ENCODE measurements around the gene CNTNAP2.

CNTNAP2 gene

DNA sequence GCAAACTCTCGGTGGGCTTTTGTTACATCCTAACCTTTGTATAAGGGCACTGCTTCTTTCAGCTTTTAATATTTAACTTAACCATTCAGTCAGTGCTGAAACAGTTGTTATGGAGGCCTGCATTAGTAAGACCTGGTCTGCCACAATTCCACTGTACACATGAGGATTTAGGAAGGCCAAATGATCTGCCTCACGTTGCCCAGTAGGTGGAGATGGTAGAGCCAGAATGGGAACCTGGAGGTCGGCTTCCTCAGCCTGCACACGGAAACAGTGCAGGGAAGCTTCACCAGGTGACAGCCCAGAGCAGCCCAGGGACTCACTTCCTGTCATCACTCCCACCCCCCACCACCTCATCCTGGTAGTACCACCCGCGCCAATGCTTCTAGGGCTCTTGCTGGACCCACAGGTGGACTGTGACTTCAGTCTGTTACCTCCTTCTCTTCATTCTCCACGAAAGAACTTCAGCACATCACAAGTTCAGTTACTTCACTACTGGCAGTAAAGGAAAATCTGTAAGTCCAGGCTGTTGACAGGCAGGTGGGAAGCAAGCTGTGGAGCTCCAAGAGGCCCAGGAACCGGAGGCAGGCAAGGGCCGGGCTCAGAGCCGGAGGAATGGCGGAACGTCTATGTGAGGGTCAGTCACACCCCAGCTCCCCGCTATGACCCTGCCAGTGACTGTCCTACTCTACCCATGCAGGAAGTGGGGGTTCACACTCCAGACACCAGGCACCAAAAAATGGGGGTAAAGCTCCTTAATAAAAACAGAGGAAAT, 1993.7 kb downstream of the CNTNAP2 start:
- TF ChIP-seq, protein P1, sequence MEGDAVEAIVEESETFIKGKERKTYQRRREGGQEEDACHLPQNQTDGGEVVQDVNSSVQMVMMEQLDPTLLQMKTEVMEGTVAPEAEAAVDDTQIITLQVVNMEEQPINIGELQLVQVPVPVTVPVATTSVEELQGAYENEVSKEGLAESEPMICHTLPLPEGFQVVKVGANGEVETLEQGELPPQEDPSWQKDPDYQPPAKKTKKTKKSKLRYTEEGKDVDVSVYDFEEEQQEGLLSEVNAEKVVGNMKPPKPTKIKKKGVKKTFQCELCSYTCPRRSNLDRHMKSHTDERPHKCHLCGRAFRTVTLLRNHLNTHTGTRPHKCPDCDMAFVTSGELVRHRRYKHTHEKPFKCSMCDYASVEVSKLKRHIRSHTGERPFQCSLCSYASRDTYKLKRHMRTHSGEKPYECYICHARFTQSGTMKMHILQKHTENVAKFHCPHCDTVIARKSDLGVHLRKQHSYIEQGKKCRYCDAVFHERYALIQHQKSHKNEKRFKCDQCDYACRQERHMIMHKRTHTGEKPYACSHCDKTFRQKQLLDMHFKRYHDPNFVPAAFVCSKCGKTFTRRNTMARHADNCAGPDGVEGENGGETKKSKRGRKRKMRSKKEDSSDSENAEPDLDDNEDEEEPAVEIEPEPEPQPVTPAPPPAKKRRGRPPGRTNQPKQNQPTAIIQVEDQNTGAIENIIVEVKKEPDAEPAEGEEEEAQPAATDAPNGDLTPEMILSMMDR (IDR thresholded peaks at IDR 0.05; ENCODE audit: insufficient read depth, low read length, poor library complexity, severe bottlenecking) = no peak
- TF ChIP-seq EZH2phosphoT487 (conservative IDR thresholded peaks at IDR 0.05; ENCODE audit: low read length) = no peak
- Histone ChIP-seq H3K36me3 (ENCODE audit: low read length) (no peaks in the 10 kb centered on the region), H2AFZ (ENCODE audit: low read depth, low read length, severe bottlenecking) (no peak overlapping the region)

DNA sequence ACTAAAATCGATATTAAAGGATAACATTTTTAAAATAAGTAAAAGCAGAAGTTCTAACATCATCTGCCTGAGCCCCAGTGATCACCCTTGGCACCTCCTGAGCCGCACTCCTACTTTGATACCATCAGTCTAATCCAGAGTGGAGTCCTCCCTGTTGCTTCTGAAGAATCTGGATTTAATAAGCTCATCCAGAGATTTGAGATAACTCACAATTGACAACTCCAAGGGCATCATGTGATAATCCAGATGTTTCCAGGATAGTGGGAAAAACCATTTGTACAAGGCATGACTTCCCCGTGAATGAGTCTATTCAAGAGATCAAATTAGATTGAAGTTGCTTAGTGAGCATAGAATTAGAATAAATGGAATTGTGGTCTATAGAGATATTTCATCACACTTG, 1998.2 kb downstream of the CNTNAP2 start:
- no peaks in the 10 kb centered on the region for H3K9me3 ChIP-seq (ENCODE audit: insufficient read depth, low read length)
- no peaks in the 10 kb centered on the region for H4K20me1 ChIP-seq (ENCODE audit: low read depth, low read length)
- H3K27me3 ChIP-seq (ENCODE audit: low read length) = no peaks in the 10 kb centered on the region
- no peaks in the 10 kb centered on the region for H3K9me2 ChIP-seq (replicated peaks; ENCODE audit: insufficient read depth, low read length)
- H3K4me2 ChIP-seq (ENCODE audit: low read depth, low read length, poor library complexity, severe bottlenecking) = no peak overlapping the region
- no peak for TF ChIP-seq EZH2phosphoT487 (conservative IDR thresholded peaks at IDR 0.05; ENCODE audit: low read length)
- TF ChIP-seq, protein P1 (IDR thresholded peaks at IDR 0.05; ENCODE audit: insufficient read depth, low read length, poor library complexity, severe bottlenecking) = no peak
- H2AFZ ChIP-seq (ENCODE audit: low read depth, low read length, severe bottlenecking) = no peak overlapping the region
- H3K36me3 ChIP-seq (ENCODE audit: low read length) = no peaks in the 10 kb centered on the region
- no peaks in the 10 kb centered on the region for H3F3A ChIP-seq (ENCODE audit: insufficient read depth)
- no peak overlapping the region for H3K9ac ChIP-seq (ENCODE audit: low read length)
- H3K4me3 ChIP-seq (ENCODE audit: insufficient read depth, low read length, poor library complexity, severe bottlenecking) = no peak overlapping the region
- no peaks in the 10 kb centered on the region for H3K79me2 ChIP-seq (ENCODE audit: insufficient read depth, low read length)
- H3K27ac ChIP-seq (ENCODE audit: low read depth, low read length) = no peak overlapping the region

More for the DNA sequence above, 1993.7 kb downstream of the CNTNAP2 start:
- Histone ChIP-seq H3K4me2 (ENCODE audit: low read depth, low read length, poor library complexity, severe bottlenecking) (no peak overlapping the region), H3K79me2 (ENCODE audit: insufficient read depth, low read length) (no peaks in the 10 kb centered on the region), H3K9me3 (ENCODE audit: insufficient read depth, low read length) (no peaks in the 10 kb centered on the region), H3K27ac (ENCODE audit: low read depth, low read length) (no peak overlapping the region), H3F3A (ENCODE audit: insufficient read depth) (no peaks in the 10 kb centered on the region), H3K9ac (ENCODE audit: low read length) (no peak overlapping the region), H3K27me3 (ENCODE audit: low read length) (no peaks in the 10 kb centered on the region), H3K4me3 (ENCODE audit: insufficient read depth, low read length, poor library complexity, severe bottlenecking) (no peak overlapping the region), H3K9me2 (replicated peaks; ENCODE audit: insufficient read depth, low read length) (no peaks in the 10 kb centered on the region), H4K20me1 (ENCODE audit: low read depth, low read length) (no peaks in the 10 kb centered on the region)

DNA sequence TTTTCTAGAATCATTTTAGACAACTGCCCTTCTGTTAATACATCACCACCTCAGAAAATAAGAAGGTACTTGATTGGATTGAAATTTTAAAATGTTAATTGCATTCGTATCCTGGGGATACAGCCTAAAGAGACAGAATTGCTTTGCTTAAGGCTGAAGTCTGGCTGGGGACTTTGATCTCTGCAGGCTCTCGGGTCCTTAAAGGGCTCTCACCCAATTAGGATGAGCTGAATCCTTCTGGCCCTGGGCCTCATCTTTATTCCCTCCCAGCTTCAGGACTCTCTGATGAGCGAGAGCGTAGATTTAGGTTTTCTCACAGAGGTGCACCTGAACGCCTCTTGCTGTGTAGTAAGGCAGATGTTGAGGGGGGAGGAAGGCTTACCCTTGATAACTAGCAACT, 1998.7 kb downstream of the CNTNAP2 start:
- H3K36me3 ChIP-seq (ENCODE audit: low read length) = no peaks in the 10 kb centered on the region
- H3K79me2 ChIP-seq (ENCODE audit: insufficient read depth, low read length) = no peaks in the 10 kb centered on the region
- no peaks in the 10 kb centered on the region for H3K9me3 ChIP-seq (ENCODE audit: insufficient read depth, low read length)
- H3K4me2 ChIP-seq (ENCODE audit: low read depth, low read length, poor library complexity, severe bottlenecking) = no peak overlapping the region
- no peak overlapping the region for H3K9ac ChIP-seq (ENCODE audit: low read length)
- H3K9me2 ChIP-seq (replicated peaks; ENCODE audit: insufficient read depth, low read length) = no peaks in the 10 kb centered on the region
- no peaks in the 10 kb centered on the region for H4K20me1 ChIP-seq (ENCODE audit: low read depth, low read length)
- no peak overlapping the region for H3K27ac ChIP-seq (ENCODE audit: low read depth, low read length)
- no peak overlapping the region for H2AFZ ChIP-seq (ENCODE audit: low read depth, low read length, severe bottlenecking)
- H3K27me3 ChIP-seq (ENCODE audit: low read length) = no peaks in the 10 kb centered on the region
- H3F3A ChIP-seq (ENCODE audit: insufficient read depth) = no peaks in the 10 kb centered on the region
- TF ChIP-seq, protein P1 (IDR thresholded peaks at IDR 0.05; ENCODE audit: insufficient read depth, low read length, poor library complexity, severe bottlenecking) = no peak
- TF ChIP-seq EZH2phosphoT487 (conservative IDR thresholded peaks at IDR 0.05; ENCODE audit: low read length) = no peak
- H3K4me3 ChIP-seq (ENCODE audit: insufficient read depth, low read length, poor library complexity, severe bottlenecking) = no peak overlapping the region
